Gastrocnemius medialis (tissue), 4 donors: ENCODE measurements around the gene GFM2.

Experiments used
- CTCF ChIP-seq, 5 experiments: fragments of 450-650 bp in 3 of 5; fragments of 200-600 bp in 2 of 5; sonication (generic) in 2 of 5; IDR thresholded peaks in 4 of 5; conservative IDR thresholded peaks in 1 of 5; 1 replicate in 4 of 5; 2 replicates in 1 of 5; pipeline ENCODE4 v1.5.1; 2016 to 2019; ENCODE audit warnings: antibody characterized with exemption in 5 of 5, mild to moderate bottlenecking in 3 of 5, moderate library complexity in 3 of 5
- POLR2A ChIP-seq, 2 donors: fragments of 450-650 bp; IDR thresholded peaks; one replicate each; pipeline ENCODE4 v1.6.1; 2017; ENCODE audit warnings: antibody characterized with exemption in 2 of 2, mild to moderate bottlenecking in 2 of 2, moderate library complexity in 2 of 2

- TF ChIP-seq POLR2A (IDR thresholded peaks at IDR 0.05) = no peak
- TF ChIP-seq CTCF (IDR thresholded peaks at IDR 0.05 in 4 of 5, conservative IDR thresholded peaks at IDR 0.05 in 1 of 5) = no peak
Measured at GRCh38 chr5:74679966-74680365, 87.0 kb downstream of the GFM2 start.
